HG02870 (cell line): Measurements from ENCODE around the gene SLC22A23.

Experiments used
- ATAC-seq: cut with Tn5 transposase; IDR thresholded peaks from one replicate; pipeline ENCODE4 v1.9.1; 2021; ENCODE audit warnings: mild to moderate bottlenecking, moderate library complexity; ENCODE audit not compliant: unreplicated experiment

The SLC22A23 gene

DNA sequence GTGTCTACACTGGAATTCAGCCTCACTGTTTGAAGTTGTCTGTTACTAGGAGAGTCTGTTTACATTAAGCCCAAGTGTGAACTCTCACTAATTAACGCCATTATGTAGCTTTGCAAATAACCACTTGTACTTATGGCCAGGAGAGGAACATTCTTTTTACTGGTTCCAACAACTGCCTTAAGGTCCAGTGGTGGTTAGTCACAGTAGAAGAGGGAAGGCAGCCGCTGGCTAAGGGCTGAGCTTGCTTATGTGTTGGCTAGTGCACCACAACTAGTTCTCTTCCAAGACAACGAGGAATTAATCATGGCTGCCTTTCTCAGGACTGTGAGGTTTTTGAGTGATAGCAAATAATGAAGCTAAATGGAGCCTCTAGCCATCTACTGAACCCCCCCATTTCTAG lies 14.9 kb upstream of the SLC22A23 start:
- ATAC-seq = no peak

DNA sequence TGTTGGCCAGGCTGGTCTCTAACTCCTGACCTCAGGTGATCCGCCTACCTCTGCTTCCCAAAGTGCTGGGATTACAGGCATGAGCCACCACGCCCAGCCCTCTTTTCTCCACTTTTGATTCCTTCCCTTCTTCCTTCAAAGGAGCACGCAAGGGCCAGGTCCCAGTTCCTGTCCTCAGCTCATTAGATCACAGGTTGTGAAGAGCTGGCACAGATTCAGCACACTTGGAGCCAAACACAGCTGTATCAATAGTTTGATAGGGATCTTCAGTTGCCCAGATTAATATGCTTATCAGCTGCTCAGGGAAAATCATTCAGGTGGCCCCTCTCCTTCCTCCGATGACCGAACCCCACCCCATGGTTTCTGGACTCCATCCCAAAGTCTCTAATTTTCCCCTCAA lies 14.4 kb upstream of the SLC22A23 start:
- no peak for ATAC-seq

DNA sequence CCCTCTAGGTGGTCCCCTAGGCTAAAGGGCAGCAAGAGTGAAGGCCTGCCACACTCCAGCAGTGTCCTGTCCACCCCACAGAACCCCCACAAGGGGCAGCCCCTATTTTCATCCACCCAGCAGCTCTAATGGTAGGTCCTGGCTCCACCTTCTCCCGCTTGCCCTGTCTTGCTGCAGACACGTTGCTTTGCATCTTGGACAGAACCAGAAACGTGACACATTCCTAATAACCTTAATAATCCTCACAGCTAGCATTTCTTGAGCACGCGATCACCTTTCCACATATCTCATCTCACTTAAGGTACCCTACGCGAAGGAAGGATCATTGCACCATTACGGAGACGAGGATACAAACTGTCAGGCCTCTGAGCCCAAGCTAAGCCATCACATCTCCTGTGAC lies 11.7 kb upstream of the SLC22A23 start:
- no peak for ATAC-seq

DNA sequence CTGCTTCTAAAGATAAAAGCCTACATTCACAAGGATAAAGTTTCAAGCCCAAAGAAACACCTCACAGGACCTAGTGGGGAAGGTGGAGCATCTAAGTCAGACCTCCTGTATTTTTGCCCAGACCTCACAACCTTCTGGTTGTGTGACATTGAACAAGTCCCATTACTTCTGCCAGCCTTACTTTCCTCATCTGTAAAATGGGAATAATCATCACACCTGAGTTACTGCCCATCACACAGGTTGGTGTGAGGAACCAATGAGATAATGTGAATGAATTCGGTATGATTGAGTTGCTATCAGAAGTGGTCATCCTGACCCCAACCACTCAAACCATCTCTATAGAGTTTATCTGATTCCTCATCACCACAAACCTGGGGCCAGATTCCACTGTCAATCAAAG lies 11.1 kb upstream of the SLC22A23 start:
- no peak for ATAC-seq

DNA sequence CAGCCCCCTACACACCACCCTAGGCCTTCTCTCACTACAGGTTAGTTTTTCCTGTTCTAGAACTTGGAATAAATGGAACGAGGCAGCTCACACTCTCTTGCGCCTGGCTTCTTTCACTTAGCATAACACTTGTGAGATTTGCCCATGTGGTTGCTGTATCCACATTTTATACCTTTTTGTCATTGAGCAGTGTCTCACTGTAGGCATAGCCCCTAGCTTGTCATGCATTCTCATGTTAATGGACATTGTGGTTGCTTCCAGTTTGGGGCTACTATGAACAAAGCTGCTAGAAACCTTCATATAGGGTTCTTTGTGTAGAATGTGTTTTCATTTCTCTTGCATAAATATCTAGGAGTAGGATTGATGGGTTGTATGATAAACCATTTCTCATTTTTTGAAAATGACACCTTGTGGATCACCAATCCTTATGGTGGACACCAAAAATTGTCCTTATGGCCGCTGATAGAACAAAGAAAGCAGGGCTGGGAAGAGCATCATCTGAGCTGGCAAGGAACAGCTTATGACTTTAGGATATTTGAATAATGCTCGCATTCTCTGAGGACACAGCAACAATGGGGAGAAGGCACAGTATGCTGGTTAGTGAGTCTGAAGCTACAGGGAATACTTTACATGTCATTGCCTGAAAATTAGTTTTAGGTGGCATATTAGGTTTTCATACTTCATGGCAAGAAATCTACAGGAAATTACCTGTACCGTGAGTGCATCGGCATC lies 9.8 kb upstream of the SLC22A23 start:
- no peak for ATAC-seq

DNA sequence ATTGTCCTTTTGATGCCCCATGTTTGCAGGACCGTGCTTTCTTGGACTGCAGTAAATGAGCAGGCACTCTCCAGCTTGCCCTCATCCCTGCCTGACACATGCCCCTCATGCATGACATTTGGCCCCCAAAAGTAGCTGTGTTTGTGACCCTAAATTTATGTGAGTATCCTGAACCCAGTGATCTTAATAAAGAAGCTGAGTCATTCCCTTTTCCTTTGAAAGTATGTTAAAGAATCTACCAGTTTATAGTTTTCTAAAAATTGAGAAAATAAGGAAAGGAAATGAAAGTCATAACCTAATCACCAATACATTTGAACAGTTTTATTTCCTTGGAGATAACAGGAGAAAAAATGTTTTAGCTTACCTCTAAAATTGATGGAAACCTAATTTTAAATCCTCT lies 3.4 kb upstream of the SLC22A23 start:
- ATAC-seq = no peak

DNA sequence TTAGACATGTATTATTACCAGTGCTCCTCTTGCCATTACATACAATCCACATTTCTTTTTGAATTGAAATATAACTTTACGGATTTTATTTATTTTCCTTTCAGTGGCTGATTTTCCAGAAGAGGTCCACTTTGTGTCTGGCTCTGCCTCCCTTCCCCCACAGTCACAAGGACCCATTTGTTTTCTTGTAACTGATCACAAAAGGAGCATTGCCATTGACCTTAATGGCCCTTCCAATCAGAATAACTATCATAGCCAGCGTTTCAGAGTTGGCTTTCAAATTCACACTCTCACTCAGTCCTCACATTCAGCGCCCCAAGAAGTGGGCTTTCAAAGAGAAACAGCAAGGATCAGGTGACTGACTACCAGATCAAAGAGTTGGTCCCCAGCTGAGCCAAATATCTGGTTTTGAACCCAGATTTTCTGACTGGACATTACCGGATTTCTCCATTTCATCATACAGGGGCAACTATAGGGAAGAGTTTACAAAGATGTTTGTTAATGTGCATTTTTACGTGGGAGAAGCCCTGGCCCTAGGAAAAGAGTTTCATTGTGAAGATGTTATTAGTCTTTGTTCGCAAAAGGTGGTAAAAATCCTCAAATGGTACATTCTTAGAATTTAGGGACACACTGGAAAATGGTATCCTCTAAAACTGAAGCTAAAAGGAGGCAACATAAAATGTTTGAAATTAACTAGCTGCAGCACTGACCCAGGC lies 2.0 kb upstream of the SLC22A23 start:
- no peak for ATAC-seq

DNA sequence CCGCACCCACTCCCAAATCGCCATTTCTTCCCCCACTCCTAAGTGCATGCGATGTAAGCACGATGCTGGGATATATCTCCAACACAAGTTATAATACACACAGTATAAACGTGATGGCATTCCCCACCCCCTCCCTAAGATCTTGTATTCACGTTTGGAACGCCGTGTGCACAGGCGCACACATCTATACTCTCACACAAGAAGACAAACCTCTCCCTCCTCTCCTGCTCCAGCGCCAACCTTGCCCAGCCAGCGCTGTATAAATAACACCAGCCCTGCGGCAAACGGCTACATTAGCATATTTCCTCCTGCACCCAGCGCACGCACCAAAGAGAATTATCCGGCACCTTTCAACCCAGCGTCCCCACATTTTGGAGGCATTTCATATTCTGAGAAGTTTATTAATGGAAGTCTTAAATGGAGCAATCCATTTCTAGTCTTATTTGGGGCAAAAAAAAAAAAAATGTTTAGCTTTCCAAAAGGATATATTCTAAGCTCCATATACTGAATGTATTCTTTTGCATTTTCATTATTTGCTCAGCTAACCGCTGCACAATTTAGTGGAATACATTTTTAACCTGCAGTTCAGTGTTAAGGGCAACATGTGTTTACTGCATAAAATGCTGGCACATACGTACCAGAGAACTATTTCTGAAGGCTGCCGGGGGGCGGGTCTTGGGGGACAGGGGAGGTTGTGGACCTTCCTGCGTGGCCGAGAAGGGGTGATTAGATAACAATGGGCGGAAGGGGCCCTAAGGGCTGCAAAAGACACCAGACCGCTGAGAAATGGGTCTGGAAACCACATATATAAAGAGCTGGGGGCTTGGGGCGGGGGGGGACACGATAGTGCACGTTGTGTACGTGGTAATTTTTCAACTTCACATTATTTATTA lies 1.1 kb upstream of the SLC22A23 start:
- no peak for ATAC-seq

DNA sequence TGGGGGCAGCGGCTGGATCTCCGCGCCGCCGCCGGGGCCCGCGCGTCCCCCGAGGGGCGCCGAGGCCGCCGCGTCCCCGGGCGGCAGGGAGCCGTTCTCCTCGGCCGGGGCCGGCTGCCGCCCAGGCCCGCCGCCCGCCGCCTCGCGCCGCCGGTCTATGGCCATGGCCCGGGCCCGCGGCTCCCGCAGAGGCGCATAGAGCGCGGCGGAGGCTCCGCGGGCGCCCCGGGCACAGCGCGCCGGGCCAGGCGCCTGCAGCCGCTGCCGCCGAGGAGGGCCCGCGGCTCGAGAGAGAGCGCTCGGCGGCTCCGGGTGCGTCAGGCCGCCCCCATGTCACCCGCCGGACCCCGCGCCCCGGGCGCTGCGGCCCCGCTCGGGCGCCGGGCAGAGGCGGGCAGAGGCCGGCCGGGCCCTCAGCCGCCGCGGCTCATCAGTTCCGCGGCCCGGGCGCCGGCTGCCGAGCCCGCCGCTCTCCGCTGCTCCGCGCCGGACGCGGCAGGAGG lies 404 bp downstream of the SLC22A23 start:
- no peak for ATAC-seq

DNA sequence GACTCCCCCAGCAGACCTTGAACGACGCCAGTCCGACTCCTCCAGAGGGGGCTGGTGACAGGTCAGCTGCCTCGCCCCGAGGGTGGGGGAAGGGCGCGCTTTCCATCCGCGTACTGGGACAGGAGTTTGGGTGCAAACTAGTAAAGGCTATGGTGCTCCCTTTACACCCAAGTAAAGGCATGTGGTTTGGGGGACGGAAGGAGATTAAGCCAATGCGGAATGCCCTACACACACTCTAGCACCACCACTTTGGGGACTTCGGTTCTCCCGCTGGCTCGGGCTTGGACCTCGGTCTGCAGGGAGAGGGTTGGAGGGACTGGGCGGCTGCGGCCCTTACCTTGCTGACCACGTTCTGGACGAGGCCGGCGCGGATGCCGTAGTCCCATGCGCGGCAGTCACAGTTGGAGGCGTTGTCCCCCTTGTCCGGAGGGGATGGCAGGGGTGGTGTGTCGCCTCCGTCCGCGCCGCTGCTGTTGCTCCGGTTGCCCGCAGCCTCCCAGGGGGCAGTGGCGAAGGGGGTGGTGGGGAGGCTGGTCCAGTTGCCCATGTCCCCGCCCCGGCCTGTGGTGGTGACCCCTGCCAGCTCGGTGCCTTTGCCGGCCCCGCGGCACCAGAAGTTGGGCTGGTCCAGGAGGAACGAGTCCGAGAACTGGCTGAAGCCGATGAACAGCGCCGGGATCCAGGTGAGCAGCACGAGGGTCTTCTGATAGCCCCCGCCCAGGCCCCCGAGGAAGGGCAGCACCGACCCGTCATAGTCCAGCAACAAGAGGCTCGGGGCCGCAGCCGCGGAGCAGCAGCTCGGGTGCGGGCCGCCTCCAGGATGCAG lies 1.1 kb downstream of the SLC22A23 start:
- no peak for ATAC-seq

DNA sequence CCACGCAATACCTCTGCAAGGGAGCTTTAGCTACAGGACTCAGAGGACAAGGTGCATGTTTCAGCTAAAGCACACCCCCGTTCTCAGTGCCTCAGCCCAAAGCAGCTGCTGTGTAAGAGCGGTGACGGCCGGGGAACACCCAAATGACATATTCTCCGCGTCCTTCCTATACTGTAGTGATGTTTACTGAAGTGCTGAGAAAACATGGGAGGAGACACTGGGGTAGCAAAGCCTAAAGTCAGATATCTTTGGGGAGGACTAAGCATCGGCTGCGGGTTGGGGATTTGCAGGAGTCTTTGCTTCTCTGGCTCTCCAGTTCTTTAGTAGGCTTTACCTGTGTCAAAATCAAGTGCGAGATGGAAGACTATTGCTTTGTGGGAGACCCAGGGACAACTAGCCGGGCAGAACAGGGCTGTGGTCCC lies 1.7 kb downstream of the SLC22A23 start:
- no peak for ATAC-seq

DNA sequence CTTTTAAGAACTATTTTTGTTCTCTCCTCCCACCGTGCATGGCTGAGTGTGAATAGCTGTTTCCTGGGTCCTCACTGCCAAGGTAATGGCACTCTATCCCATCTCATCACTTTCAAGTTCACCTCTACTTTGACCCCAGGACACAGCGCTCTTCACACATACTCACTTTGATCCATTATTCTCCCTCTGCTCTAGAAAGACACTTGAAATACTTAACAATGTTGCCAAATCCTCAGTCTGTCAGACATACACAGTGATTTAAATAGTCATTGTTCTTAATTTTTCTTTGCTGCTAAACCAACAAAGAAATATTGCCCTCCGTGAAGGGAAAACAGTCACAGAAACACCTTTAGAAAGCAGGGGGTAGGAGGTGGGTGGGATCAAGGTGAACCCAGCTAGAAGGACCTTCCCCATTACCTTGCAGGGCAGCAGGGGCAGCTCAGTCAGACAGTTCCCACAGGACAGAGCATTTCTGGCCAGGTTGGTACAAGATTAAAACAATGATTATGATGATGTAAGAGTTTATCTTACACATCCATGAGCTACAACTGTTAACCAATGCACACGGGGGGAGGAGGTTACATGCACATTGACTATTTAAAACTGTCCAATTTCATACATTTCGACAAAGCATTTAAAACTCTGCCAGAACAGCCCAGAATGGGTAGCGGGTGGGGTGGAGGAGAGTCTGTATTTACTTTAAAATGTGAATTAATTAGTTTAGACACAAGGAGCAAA lies 2.4 kb downstream of the SLC22A23 start:
- no peak for ATAC-seq

DNA sequence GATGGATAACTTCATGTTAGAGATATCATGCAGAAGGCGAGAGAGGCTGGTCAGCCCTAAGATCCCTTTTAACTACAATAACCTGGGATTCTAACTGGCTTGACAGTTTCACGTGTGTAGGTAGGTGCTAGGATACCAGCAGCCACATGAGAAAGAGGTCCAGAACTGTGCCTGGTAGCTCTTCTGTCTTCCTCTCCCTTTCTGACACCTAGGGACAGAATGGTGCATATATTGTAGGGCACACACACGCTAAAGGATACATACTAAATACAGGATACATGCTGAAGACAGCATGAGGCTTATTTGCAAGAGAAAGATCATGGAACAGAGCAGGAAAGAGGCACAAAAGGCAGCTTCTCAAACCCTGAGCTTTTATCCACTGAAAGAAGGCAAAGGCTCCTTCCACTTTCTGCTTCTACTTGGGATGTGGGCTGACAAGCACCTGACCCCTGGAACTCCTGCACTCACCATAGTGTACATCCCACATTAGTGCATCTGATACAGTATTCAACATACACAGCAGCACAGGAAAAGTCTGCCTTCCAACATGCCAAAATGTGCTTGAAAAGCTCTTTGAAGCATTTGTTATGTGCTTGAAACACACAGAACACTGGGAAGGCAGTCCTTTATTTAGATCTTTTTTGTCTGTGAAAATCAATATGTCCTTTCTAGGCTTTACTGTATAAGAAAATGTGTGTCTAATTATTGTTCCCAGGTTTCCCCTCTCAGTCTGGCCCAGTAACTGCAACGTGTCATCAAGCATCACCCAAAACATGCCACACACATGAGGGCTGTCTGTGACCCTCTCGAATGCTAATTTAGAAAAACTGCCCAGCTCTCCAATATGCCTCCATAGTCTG lies 3.2 kb downstream of the SLC22A23 start:
- ATAC-seq = no peak

DNA sequence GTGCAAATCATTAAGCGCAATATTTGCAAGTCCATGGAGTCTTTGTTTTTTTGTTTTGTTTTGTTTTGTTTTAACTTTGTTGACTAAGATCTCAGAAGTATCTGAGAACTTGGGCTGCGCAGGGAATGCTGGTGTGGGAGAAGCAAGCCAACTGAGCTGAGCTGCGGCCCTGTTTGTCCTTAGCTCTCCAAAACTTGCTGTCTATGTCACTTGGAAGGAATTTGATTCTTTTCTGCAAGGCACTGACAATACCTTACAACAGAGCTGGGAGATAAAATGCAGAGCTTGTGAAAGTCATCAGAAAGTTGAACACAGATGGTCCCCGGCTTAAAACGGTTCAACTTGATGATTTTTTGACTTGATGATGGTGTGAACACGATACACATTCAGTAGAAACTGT lies 5.4 kb downstream of the SLC22A23 start:
- no peak for ATAC-seq

DNA sequence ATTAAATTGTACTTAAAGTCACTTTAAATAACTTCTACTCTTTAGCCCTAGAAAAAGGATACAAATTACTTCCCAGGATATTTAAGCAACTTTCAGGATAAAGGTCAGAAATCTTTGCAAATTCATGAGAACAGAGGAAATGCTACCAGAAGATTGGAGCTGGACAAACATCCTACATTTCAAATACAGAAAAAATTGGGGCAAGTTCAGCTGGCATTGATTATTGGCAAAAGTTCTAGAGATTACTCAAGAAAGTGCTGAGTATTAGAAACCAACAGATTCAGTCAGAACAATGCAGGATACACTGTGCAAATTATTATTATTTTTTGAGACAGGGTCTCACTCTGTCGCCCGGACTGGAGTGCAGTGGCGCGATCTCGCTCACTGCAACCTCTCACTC lies 6.0 kb downstream of the SLC22A23 start:
- no peak for ATAC-seq

DNA sequence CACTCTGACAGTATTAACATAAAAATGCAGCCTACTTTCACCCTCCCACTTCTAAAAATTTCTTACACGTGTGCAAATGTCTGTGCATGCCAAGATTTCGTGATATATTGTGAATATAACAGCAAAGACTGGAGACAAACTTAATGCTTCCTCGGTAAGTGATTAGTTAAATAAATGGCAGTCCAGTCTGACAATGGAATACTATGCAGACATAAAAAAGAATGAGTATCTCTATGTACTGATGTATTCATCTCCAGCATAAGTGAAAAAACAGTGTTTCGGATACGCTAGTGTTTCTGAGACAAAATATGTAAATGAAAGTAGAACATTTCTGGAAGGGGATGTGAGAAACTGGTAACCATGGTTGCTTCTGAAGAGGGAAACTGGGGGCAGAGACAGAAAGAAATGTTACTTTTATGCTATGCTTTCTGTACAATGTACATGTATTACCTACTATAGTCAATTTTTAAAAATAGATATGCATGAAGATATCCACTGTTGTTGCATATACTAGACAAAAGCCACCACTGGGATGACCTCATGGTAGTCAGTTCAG lies 7.0 kb downstream of the SLC22A23 start:
- peak; percentile 70 for ATAC-seq

DNA sequence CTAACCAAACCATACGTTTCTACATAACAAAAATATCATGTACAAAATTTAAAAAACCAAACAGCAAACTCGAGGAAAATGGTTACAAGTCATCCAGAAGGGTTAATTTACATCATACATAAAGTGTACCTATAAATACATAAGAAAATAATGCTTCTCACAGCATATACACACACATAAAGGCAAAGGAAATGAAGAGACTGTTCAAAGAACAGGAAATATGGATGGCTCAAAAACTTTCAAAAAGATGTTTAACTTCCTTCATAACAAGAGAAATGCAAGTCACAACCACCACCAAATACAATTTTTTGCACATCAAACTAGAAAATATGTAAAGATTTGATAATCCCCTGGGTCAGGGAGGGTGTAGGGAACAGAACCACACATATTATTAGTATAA lies 7.5 kb downstream of the SLC22A23 start:
- no peak for ATAC-seq

DNA sequence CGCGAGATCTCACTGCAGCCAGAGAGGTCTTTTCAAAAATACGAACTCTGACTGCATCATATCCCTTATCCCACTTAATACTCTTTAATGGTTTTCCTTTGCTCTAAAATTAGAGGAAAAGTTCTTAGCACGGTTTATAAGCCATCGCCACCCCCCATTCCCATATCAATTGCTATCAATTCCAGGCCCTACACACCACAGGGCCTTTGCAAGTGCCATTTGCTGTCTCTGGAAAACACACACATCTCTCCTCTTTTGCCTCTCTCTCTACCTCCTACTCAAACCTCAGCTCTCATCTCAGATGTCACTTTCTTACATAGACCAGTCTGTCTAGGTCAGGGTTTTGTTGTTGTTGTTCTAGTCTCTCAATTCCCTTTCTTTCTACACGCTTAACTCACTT lies 9.8 kb downstream of the SLC22A23 start:
- ATAC-seq = no peak

DNA sequence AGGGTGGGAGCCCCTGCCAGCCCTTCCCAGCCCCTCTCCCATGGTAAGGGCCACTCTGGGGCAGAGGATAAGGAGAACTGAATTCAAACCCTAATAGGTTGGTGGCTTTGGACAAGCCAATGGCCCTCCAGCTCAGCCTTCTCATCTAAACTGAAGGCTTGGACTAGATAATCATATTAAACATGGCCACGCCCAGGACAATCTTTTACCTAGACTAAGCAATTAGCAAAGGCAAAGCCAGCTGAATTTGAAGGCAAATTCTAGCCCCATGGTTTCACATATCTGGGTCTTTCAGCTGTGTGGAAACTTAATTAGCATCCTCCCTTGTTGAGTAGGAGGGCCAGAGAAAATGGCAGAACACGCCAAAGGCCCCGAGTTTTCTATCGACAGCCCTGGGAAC lies 10.7 kb downstream of the SLC22A23 start:
- ATAC-seq = no peak
